Stimulated activated CD4-positive, alpha-beta T cell treated with anti-CD3 and anti-CD28 coated beads, Interleukin-4, amount 100 ng/mL, for 4 hours (primary cell): ENCODE results near the gene SYT17.

Experiments
- DNase-seq, 2 experiments: peaks; one replicate each; pipeline ENCODE4 v3.0.0-alpha.2; 2020

Gene SYT17

DNA sequence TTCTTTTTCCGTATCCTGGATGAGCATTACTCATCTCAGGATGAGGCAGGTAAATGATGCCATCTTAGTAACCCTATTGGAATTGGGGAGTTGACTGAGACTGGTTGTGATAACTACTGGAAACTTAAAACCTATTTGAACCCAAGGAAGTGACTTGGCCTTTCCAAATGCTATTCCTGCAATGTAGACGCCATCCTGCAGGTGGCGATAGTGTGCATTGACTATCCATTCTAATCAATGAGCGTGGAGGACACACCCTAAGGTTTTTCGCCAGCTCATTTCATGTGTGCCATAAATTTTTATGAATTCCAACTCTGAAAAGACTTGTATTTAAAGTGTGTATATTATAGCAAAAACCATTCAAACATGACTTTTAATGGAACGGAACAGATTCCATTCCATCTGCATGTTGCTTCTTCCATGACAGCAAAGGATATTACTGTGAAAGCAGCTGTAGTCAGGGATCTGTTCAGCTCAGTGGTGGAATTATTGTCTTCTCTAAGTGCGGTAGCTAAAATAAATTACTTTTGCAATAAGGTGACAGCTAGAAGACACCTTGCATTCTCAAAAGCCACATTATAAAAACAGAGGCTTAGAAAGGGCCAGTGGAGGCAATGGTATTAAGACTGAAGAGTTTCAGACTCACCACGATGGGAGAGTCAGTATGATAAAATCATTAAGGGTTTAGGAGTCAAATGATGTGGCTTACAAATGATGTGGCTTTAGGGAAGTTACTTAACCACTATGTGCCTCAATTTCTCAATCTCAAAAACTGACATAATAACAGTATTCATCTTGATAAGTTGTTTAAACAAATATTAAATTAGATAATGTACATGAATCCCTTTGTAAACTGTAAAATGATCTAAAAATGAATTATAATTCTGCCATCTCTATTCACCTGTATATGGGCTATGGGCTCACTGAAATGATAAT is 55.5 kb downstream of the SYT17 start:
- peak in 1 of 2 experiments; percentile 13 for DNase-seq

DNA sequence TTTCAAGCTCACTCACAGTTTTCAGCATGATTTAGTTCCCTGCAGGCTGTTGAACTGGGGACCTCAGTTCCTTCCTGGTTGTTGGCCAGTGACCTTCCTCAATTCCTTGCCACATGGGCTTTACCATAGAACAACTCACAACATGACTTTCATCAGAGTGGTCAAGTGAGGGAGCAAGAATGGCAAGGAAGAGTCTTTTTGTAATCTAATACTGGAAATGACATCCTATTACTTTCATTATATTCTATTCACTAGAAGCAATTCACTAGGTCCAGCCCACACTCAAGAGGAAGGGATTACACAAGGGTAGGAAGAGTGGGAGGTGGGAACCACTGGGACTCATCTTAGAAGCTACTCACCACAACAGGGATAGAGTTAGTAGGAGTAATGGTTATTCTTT is 57.6 kb downstream of the SYT17 start:
- DNase-seq: no peak

DNA sequence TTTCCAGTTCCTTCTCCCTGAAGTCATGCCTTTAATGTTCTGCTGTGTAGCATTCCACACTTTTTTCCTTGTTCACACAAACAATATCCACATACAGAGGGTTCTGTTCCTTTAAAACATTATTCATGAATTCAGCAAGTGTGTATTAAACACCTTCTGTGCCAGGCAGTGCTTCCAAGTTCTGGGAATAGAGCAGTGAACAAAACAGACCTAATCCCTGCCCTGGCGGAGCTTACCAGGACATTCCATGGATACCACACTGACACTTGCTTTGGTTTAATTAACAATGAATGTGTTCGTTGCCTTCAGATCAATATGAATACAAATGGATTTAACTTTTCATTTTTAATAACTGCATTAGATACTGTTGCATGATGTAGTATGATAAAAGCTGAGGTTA is 59.6 kb downstream of the SYT17 start:
- no peak for DNase-seq

DNA sequence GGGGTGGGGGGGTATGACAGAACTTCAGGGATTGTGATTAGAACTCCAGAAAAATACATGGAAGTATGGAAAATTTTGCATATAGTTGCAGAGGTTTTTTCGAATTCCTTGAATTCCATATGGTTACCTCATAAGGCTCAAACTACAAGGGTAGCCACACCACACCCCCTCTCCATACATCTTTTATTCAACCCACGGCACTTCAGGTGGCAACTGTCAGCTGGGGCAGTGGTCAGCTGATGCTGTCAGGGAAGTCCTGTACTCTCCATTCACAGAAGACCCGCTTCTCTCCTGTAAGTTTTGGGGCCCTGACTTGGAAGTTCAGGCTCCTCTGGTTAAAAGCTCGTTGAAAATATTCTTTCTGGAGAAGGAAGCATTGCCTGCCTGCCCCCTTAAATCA is 60.0 kb downstream of the SYT17 start:
- DNase-seq: no peak

DNA sequence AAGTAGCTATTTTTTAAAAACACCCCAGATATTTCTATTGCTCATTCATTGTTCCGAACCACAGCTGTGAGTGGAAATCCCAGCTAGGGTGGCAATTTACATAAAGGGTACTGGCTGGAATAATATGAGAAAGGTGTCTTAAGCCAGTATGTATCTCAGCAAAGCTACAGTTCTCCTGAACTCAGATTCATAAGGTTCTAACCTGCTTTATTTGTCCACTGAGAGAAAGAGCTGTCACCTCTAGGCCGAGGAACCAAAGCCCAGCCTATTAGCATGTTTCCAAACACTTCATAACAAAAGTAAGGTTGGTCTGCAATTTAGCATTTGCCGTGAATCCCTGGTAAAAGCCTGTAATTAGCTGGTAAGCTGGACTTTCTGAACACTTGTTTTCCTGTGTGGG is 60.5 kb downstream of the SYT17 start:
- DNase-seq: no peak

DNA sequence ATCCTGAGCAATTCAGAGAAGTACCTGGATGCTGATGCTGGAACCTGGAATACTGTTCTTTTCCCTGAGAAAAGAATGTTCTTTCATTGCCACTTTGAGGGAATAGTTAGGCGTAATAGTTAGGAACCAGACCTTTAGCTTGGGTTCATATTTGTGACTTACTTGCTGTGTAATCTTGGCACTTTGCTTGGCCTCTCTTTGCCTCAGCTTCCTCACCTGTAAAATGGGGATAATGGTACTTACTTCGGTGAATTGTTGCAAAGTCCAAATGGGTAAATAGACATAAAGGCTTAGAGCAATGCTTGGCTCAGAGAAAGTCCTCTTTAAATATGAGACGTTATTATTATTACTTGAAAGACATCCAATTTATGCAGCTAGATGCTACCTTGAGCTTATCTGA is 62.5 kb downstream of the SYT17 start:
- DNase-seq: no peak

DNA sequence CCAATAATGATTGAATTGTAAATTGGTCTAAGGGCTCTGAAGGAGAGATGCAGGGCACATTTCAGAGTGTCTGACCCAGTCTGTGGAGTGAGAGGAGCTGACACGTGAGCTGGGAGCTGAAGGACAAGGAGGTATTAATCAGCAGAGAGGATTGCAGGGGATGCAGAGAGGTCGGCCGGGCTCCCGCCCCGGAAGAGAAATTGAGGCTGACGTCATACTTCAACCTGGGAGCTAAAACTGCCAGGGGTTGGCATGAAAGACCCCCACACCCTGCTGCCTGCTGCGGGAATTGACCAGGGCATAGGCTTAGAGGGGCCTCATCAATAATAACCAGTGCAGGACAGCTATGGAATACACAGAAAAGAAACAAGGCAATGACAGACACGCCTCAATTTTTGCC is 63.8 kb downstream of the SYT17 start:
- DNase-seq: no peak

DNA sequence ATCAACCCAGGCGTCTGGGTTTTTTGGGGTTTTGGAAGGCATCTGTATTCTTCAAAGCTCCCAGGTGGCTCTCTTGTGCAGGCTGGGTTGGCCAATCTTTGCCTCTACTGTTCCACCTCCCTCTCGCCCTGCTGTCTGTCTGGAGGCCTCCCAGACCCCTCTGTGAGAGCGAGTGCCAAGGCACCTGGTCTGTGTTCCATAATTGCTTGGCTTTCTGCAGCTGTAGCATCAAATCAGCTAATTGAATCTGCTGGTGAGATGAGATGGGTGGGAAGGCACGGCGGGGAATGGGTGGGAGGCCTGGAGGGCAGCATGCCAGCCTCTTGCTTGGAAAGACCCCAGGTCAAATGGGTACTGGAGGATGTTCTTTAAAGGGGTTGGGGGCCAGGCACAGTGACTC is 64.9 kb downstream of the SYT17 start:
- DNase-seq: no peak

DNA sequence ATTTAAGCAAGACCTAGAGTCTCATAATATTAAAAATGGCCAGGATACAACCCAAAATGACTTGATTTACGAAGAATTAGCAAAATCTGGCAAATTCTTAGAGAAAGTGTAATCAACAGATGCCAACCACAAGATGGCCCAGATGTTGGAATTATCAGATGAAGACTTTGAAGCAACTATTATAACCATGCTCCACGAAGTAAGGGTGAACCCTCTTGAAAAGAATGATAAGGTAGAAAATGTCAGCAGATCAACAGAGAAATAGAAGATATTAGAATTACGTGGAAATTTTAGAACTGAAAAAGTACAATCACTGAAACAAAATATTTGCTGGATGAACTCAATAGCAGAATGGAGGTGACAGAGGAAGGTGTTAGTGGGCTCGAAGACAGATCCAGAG is 67.4 kb downstream of the SYT17 start:
- no peak for DNase-seq

DNA sequence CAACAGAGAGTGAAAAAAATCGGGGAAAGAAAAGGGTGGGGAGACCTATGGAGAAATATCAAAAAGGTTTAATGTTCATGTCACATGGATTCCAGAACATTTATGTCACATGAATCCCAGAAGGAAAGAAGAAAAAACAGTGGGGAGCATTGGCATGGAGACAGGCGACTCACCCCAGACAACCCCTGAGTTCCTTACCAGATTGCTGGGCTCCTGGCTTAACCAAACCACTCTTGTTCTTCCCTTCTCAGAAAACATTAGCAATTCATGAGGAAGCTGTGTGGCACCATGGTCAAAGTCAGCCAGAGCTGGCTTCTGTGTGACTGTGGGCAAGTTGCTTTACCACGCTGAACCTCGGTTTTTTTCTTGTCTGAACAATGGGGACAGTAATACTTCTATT is 67.8 kb downstream of the SYT17 start:
- no peak for DNase-seq

DNA sequence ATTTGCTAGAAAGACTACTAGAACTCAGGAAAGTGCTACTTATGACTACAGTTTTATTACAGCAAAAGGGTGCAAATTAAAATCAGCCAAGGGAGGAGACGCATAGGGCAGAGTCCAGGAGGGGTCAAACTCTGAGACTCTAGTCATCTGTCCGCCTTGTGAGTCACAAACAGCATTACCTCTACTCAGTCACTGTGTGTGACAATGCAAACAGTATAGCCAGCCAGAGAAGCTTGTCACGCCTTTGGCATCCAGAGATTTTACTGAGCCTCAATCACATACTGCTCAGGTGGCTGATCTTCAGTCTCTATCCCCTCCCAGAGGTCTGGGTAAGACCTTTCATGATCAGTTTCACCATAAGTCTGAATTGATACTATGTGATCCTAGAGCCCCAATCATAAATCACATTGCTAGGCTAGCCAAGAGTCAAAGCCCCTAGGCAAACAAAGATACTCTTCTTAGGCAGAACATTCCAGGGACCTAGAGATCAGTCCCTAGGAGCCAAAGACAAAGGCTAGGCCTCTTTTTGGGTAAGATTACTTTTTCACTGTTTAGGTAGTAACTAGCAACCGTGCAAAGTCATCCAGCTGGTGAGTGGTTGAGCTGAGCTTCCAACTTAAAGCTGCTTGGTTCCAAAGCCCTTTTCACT is 68.6 kb downstream of the SYT17 start:
- DNase-seq: no peak

DNA sequence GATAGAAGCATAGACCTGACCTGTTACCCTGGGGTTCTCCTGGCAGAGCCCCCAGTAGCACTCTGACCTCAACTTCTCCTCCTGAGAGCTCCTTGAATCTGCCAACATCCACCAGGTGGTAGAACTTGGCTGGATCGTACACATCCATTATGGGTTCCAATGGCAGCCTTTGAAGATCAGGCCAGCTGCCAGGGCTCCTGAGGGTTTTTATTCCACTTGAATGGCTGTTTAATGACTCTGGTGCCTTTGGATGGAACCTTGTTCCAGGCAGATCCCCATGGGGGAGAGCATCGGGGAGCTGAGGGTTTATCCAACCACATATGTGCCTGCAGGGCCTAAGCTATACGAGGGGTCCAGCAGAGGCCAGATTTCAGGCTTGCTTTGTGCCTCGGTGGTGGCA is 70.4 kb downstream of the SYT17 start:
- DNase-seq: no peak

DNA sequence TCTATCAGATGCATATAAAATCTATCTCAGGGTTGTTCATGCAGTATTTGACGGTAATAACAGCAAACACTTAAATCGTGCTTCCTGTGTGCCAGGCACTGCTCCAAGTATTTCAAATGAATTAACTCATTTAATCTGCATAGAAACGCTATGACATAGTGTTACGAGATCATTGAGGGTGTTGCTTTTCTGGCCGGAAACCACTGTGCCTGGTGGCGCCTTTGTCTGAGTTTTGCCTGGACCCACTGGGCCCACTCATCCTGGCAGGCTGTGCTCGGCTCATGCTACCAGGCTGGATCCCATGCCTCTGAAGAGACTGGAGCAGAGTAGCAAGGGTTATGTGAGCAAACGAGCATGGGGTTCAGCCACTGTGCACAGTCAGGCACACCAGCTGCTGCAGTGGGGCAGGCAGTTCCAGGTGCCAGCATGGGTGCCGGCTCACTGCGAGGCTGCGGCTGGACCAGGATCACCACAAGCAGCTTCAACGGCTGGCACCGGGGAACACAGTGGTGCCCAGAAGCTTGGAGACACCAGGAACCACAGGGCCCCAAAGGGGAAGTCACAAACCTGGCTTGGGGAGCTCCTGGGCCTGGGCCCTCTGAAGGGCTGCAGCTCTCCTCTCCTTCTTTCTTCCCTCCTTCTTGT is 71.6 kb downstream of the SYT17 start:
- no peak for DNase-seq

DNA sequence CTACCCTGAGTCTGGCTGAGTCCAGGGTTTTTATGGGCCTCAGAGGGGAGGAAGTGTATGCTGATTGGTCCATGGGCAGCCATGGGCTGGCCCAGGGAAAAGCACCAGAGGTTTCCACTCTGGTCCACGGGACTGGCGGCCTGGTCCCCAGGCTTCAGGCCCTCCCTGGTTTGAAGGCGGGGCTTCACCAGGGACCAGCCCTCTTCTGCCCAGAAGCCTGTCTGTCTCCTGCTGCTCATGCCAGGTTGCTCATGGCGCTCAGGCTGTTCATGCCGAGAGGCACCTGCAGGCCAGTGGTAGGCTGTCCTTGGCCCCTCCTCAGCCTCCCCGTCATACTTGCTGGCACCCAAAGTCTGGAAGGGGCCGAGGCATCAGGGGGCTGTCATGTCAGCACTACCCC is 72.5 kb downstream of the SYT17 start:
- no peak for DNase-seq

DNA sequence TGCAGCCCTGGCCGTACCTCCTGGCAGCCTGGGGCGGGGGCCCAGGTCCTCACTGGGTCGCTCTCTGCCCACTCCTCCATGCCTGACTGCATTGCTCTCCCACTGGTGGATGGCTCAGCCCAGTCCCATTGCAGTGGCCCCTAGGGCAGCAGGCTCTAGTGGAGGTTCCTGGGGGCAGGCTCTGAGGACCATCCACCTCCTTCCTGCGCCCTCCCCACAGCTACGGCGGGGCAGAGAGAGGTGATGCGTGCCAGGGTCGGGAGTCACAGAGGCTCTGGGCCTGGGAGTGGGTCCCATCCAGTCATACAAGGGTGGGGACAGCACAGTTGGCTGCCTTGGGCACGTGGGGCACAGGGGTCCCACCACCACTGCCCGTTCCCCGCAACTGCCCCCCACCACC is 73.5 kb downstream of the SYT17 start:
- no peak for DNase-seq

DNA sequence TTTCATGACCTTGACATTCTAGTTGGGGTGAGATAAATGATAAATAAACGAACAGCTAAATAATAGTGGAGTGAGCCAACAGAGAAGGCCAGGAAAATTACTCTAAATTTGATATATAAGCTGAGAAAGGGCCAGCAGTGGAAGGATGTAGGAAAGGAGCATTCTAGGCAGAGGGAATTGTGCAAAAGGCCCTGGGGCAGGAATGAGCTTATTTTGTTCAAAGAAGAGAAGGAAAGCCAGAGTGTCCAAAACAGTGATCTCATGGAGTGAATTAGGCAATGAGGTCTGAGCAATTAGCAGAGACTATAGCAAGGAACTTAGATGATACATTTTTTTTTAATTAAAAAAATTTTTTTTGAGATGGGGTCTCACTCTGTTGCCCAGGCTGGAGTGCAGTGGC is 74.1 kb downstream of the SYT17 start:
- no peak for DNase-seq

DNA sequence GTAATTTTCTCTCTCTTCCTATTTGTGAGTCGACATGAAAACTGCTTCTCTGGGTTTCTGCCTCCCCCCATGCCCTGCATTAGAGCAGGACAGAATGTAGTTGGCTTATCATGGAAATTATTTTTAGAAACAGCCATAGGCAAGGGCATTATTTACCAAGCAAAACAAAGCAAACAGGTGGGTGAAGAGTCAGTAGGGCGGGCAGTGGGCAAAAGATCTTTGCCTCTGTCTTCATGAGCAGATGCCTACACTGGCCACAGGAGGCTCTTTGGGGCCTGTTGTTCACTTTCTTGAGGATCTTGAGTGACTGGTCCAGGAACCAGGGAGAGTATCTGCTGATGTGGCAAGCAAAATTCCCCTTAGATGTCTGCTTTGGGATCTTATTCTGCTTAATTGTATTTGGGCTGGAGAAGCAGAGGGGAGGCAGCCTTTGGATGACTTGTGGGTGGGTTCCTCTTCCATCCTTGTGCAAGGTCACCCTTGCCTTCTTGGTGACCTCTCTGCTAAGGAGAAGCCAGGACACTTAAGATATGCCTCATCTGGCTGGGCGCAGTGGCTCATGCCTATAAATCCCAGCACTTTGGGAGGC is 75.0 kb downstream of the SYT17 start:
- no peak for DNase-seq

DNA sequence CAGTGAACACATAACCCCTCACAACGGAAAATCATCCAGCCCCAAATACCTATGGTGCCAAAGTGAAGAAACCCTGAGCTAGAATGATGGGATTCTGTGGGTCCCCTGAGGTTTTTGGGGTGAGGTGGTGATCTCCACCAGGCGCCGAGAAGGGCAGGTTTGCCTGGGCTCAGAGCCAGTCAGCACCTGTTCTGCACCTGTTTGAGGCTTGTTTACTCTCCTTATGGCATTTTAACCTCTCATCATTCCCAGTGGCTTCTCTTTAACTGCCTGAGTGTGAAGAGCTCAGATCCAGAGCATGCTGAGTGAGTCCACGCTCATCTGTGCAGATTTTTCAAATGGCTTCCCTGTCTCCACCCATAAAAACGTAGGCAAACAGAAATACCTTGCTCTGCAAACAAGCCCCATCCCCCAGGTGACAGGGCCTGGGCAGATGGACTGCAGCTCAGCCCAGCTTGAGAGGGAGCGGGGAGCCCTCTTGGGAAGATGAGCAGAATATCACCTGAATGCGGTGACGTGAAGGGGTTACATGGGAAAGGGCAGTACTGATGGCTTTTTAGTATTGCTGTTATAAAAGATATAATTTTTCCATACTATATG is 77.4 kb downstream of the SYT17 start:
- no peak for DNase-seq

DNA sequence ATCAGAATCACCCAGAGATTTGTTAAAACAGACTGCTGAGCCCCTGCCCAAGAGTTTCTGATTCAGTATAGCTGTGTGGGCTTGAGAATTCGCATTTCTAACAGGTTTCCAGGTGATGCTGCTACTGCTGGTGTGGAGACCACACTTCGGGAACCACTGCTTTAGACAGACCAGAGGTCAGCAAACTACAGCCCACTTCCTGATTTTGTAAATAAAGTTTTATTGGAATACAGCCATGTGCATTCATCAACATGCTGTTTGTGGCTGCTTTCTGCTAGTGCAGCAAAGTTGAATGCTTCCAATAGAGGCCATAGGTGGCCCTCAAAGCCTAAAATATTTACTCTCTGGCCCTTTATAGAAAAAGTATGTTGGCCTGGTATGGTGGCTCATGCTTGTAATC is 84.9 kb downstream of the SYT17 start:
- no peak for DNase-seq

DNA sequence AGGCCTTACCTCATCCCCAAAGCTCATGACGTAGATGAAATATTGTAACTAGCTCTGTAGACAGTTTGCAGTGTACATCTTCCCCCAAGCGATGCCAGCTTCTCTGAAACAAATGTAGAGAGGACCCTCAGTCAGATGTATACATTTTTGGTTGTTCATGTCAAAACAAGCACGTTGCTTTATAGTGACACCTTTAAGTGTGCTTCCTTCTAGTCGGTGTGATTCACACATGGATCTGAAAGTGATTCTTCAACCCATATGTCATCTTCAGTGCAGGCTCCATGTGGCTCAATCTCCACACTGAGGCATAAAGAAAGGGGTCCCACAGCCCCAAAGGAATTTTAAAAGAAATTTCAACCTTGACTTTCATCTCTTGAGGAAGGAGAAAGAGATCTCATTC is 86.6 kb downstream of the SYT17 start:
- DNase-seq: no peak

DNA sequence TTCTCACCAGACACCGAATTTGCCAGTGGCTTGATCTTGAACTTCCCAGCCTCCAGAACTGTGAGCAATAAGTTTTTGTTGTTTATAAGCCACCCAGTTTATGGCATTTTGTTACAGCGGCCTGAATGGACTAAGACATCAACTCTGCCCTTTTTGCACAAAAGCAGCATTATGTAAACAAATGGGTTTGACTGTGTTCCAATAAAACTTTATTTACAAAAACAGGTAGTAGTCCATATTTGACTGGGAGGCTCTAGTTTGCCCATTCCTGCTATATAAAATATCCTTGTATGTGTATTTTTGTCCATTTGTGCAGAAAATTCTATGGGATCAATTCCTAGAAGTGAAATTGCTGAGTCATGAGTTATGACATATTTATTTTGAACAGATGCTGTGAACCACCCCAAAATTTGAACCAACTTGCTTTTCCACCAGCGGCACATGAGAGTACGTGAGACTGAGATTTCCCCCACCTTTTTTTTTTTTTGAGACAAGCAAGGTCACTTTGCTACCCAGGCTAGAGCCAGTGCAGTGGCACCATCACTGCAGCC is 96.2 kb downstream of the SYT17 start:
- DNase-seq: no peak

DNA sequence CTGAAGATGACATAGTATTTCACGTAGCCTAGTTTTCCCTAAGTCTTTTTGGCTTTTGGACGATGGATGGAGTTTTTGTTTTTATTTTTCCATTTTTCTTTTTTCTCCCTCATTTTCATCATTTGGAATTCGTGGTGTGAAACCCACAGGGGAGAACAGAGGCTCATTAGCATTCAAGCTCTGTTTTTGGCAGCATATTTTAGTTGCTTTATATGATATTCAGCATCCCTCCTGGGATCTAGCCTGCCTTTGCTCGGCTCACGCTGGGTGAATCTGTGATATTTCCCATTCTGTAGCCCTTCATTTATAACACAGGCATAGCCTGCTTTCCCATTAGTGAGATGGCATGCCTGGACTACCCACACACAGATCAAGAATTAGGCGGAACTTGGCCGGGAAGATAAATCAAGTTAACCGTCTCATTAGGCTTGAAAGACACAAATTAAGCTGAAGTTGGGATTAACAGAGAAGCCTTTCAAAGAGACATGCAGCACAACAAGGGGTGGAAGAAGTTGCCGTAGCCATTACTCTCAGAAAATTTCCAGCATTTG is 97.4 kb downstream of the SYT17 start:
- DNase-seq: no peak

DNA sequence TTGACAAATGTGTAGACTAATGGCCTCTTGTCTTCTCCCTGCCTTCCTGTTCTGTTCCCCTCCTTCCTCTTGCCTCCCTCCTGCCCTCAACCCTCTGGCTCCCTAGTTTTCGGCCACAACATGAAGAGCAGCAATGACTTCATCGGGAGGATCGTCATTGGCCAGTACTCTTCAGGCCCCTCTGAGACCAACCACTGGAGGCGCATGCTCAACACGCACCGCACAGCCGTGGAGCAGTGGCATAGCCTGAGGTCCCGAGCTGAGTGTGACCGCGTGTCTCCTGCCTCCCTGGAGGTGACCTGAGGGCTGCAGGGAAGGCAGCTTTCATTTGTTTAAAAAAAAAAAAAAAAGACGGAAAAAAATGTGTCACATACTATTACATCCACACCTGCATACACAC is 98.7 kb downstream of the SYT17 start:
- DNase-seq: no peak
